GM18861 (cell line): ENCODE data around the gene SHISA6.

Experiments
- ATAC-seq: cut with Tn5 transposase; IDR thresholded peaks from one replicate; pipeline ENCODE4 v1.9.1; 2021; ENCODE audit not compliant: unreplicated experiment

SHISA6 gene

DNA sequence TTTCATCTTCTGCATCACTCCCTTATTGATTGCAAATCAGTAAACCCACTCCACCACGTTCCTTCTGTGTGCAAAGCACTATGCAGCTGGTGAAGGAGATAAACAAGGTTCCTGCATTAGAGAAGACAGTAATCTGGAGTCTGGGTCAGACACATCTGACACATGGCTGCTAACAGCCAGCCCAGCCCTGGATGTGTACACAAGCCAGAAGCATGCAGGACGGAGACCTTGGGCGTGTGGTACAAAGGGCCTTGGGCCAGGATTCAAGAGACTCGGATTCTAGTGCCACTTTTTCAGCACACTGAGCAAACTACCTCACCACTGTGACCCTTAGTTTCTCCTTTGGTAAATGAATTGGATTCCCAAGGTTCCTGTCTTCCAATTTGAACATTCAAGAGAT lies 270.7 kb downstream of the SHISA6 start:
- ATAC-seq = no peak

DNA sequence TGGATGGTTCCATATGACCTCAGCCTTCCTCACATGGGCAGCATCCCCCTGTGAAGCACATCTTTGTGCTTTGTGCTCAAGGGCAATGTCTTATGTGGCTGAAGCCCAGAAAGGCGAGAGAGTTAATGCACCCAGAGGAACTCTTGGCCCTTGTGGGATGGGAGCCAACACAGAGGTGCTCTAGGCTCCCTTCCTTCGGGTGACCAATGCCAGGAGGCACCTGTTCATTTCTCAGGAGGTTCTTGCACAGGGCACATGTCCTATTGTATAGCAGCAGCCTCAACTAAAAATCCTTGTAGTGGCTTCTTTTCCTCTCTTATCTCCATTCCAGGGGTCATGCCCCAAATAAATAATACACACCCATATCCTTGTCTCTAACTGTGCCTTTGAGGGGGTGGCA lies 273.6 kb downstream of the SHISA6 start:
- no peak for ATAC-seq

DNA sequence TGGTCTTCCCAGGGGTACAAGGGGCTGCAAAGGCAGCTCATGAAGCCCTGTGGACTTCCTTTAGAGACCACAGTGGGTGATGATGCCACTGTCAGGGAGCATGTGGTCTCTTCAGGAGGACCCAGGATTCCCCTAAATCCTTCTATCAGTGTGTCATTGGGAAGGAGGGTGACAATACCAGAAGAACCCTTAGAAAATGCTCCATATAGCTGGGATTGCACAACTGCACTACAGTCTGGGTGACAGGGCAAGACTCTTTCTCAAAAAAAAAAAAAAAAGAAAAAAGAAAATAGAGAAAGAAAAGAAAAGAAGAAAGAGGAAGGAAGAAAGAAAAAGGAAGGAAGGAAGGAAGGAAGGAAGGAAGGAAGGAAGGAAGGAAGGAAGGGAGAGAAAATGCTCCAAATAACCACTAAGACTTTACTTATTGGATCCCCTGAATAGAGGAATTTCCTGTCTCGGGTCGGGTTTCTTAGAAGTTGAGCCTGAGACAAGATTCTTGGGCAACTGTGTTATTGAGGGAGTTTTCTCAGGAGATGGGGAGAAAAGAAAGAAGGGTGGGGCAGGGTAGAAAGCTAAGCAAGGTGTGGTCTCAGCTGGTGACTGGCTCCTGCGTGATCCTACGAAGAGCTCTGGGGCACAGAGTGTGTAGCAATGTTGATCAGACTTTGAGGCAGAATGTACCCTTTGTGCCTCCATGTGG lies 274.1 kb downstream of the SHISA6 start:
- ATAC-seq = no peak

DNA sequence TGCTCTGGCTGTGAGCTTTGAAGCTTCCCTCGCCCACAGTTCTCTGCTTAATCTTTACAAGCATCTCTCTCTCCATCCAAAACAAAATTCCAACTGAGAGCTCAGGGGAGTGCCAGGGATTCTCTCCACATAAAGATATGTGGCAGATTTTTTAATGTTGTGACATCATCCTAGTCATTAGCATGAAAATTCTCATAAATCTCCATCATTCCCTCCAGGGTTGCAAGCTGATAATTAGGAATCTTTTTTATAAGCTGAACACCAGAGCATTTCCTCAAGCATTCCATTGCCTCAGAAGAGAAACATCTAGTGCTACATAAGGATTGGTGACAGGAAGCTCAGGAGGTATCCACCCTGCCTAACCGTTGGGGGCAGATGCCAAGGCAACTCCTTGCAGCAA lies 274.9 kb downstream of the SHISA6 start:
- no peak for ATAC-seq

DNA sequence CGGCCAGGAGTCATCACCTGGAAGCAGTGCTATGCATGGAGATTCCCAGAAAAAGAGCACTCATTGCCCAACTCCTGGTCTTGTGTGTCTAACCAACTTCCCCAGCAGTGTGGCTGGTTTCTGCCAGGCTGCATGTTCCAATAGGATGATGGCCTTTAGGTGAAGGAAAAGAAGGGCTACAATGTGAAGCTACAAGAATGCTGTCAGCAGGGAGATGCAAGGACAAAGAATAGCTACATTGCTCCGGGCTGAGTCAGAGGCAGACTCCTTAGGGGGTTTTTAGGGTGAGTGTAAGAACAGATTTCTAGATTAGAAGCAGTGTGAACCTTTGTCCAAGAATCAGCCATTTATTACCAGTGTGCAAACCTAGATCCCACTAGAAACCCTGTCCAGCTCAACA lies 294.2 kb downstream of the SHISA6 start:
- ATAC-seq = no peak

DNA sequence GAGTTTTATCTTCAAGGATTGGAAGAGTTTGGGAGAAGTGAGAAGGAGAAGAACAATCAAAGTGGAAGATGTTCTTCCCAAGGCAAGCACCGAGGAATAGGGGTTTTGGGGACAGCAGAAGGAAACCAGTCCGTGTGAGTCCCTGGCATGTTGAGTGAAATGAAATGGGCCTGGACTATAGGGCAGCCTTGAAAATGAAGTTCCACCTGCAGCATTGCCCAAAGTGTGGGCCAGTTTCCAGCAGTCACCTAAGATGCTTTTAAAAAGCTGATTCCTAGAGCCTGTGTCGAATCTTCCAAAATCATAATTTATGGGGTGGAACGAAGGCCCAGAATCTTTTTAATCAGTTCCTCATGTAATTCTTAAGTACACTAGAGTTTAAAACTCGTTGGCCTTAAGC lies 297.4 kb downstream of the SHISA6 start:
- no peak for ATAC-seq

DNA sequence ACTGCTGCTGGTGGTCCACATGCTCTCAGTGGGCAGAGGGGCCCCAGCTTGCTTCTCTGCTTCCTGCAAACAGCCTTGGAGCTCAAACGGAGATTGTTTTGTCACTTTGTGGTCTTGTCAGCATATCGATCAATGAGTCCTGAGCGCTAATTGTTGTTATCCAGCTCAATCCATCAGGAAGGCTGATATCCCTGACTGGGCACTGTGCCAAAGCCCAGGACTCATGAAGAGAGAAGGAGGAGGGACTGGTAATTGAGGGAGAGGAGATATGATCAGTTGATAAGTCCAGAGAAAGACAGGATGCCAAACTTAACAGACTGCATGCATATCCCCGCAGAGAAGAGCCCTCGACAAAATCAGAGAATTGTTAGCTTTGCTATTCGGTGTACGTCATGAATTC lies 298.6 kb downstream of the SHISA6 start:
- ATAC-seq = no peak

DNA sequence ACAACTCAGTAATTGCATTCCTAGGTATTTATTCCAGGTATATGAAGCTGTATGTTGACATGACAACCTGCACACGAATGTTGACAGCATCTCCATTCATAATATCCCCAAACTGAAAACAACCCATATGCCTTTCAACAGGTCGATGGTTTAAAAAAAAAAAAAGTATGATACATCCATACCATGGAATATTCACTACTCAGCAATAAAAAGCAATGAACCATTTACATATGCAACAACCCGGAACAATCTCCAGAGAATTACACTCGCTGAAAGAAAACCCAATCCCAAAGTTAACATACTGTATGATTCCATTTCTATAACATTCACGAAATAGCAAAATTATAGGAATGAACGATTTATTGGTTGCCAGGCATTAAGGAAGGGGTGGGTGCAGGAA lies 304.0 kb downstream of the SHISA6 start:
- ATAC-seq = no peak

DNA sequence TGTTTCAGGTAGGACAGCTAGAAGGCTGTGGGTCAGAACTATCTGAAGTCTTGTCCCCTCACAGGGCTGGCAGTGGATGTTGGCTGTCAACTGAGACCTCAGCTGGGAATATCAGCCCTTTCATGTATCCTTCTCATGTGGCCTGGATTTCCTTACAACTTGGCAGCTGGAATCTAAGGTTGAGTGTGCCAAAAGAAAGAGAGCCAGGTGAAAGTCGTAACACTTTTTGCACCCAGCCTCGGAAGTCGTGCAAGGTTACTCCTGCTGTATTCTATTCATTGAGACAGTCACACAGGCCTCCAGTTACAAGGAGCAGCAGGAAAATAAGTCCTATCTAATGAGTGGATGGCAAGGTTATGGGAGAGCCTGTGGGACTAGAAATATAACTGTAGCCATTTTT lies 304.7 kb downstream of the SHISA6 start:
- ATAC-seq = no peak

DNA sequence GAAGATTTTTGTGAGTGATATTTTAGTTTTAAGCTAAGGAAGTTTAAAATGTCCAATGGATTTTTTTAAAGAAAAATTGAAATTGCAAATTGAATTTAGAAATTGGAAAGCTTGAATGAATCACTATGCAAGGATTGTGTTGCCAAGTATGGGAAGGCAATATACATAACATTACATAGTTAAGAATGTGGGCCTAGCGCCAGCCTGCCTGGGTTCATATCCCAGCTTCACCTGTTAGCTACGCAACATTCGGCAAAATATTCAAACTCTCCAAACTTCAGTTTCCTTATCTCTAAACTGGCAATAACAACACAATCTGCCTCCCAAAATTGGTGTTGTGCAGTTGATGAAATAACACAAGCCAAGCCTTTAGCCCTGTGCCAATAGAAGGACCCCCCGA lies 306.8 kb downstream of the SHISA6 start:
- ATAC-seq = no peak

DNA sequence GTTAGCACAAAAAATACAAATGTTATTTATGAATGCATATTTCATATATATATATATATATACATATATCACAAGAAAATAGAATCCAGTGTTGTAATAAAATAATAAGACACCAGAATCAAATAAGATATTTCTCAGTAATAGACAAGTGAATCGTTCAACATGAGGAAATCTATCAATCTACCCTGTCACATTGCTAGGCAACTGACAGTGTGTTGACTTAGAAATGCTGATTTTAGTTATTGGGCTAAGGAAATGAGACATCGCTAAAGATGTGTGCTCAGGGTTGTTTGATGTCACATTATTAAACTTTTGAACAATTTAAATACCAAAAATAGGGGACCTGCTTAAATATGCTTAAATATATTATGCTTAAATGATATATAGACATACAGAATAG lies 307.4 kb downstream of the SHISA6 start:
- no peak for ATAC-seq

DNA sequence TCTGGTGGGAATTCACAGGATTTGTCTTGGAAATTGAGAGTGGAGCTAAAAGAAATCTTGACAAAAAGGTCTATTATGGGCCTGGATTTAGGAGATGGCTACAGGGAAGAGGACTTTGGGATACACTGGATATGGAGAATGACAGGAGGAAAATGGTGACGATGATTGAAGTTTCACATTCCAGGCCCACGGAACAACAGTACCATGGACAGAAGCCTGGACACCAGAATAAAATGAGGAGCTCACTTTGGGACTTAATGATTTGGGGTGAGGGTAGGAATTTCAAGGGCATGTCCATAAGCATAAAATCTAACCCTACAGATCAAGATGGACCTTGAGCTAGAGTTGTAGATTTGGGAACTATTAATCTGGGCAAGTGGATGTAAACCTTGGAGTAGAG lies 309.4 kb downstream of the SHISA6 start:
- no peak for ATAC-seq

DNA sequence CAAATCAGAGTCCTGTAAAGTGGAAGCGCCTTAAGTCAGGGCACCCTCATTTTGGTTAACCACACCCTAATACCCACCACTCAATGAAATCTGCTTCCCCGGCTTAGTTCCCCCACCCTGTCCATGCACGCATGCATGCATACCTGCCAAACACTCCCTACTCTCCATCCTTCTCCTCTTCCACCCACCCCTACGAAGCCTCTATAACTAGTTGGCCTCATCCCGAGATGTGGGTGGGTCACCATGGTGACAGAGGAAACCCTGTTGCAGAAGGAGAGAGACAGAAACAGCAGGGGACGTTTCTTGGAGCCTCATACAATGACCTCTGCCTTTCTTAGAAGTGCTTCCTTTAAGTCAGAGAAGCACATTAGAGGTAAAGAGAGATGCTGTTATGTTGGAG lies 310.4 kb downstream of the SHISA6 start:
- no peak for ATAC-seq

DNA sequence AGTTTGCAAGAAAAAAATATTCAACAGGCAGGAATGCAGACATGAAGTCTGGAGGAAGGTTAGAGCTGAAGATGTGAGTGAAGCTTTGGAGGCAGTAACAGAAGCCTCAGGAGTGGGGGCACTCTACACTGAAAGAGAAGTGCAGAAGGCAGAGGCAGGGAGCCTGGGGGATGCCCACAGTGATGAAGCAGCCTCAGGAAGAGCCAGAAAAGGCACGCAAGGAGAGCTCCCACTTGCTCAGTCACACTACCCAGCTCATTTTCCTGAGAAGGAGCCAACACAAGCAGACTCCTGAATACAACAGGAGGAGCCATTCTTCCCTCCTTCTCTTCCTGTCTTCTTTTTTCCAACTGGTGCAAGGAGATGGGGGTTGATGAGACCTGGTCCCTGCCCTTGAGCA lies 312.1 kb downstream of the SHISA6 start:
- ATAC-seq = no peak

DNA sequence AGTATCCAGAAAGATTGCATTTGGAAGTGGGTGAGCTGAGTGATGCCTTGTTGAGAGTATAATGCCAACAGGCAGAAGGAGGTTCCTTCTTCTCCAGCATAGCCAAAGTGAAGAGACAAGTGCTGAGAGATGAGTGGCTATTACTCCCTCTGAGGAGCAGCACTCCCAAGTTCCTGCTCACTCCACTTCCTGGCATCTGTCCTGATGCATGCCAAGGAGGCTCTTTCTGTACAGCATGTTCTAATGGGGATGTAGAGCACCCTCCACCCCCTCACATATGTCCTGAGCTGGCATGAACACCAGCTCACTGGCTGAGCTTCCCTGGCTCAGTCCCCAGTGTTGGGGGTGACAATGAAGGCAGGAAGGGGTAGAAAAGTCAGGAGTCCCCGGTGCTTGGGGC lies 313.0 kb downstream of the SHISA6 start:
- no peak for ATAC-seq

DNA sequence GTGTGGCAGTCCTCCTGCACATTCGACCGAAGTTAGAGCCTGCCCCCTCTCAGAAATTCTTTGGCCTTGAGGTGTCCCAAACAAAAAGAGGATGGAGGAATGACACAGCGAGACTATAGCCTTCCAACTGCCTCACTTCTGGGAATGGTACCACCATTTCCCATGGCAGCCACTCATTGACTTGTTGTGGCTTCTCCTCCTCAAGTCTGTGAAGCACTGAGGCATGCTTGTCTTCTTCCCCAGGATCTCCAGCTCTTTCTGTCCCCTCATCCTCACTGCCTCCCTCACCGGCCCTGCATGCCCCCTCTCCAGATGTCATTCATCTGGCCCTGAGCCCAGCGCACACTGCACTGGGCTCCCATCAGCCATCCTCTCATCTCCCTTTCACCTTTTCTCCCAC lies 313.5 kb downstream of the SHISA6 start:
- ATAC-seq = no peak

DNA sequence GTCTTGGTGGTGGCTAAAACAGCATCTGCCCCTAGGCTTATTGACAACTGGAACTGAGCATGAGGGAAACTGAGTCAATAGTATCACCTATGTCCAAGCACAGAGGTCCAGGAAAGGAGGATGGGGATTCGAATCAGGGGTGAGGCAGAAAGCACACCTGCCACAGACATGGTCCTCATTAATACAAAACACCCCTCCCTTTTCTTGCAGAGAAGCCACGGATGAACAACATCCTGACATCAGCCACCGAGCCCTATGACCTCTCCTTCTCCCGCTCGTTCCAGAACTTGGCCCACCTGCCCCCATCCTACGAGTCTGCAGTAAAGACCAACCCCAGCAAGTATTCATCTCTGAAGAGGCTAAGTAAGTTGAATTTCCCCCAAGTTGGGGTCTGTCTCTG lies 314.5 kb downstream of the SHISA6 start:
- ATAC-seq = no peak

DNA sequence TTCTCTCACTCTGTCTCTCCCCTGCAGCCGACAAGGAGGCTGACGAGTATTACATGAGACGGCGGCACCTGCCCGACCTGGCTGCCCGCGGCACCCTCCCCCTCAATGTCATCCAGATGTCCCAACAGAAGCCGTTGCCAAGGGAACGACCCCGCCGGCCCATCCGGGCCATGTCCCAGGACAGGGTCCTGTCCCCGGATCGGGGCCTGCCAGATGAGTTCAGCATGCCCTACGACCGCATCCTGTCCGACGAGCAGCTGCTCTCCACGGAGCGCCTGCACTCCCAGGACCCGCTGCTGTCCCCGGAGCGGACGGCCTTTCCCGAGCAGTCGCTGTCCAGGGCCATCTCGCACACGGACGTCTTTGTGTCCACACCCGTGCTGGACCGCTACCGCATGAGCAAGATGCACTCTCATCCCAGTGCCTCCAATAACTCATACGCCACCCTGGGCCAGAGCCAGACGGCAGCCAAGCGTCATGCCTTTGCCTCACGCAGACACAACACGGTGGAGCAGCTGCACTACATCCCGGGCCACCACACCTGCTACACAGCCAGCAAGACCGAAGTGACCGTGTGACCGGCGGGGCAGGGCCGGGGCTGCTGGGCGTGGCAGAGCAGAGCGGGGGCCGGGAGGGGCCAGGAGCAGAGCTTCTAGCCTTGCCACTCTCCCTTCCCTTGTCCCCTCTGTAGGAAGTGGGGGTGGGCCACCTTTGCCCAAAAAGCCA lies 316.9 kb downstream of the SHISA6 start:
- ATAC-seq = no peak

DNA sequence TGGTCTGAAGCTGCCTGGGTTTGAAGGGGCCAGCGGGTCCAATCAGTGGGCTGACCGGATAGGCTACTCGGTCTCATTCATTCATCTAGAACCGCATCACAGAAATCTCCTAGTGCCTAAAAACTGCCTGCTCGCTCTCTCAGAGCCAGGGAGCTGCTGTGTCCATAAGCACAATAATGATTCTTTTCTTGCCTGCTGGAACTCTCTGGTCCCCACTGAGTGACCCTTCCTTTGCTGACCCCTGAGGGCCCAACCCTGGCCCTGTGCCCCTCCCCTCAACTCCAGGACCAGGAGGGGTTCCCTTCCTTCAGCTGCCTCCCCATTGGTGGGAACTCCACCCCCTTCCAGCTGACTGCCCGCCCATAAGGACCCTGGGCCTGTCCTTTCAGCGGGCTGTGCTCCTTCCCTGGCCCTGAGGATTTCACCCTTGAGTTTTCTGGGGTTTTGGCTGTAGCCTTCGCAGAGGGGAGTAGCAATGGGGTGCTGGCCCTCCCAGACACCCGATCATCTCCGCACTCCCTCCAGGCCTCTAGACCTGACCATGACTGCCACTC lies 317.7 kb downstream of the SHISA6 start:
- no peak for ATAC-seq

DNA sequence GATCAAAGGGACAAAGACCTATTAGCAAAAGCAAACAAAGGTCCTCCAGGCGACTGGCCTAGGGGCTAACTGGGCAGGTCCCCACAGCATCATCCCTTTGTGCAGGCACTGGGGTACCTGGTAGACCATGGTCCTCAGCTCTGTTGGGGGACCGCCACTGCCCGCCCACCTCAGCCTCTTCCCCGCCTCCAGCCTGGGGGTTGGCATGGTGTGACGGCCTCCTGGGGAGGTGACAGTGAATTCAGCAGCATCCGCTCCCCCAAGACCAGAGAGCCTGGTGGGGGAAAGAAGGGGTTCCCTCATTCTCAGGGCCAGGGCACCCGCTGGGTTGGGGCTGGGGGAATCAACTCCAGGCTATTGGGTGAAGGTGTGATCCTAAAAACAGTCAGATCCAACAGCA lies 318.6 kb downstream of the SHISA6 start:
- ATAC-seq = no peak

DNA sequence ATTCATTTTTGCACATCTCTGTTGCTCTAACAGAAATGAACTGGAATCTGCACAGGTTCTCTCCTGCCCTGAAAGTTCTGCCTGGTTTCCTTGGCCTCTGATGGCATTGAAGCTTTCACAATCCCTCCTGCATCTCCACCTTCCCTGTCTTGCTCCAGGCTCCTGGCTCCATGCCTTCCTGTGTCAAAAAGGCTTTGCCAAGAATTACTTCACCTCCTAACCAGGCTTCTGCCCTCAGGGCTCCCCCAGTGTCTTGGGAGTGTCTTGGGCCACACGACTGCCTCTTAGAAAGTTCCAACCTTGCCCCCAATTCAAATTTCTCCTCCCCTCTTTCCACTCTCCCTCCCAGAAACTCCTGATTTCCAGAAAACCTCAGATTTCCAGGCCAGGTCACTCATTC lies 320.3 kb downstream of the SHISA6 start:
- ATAC-seq = no peak

DNA sequence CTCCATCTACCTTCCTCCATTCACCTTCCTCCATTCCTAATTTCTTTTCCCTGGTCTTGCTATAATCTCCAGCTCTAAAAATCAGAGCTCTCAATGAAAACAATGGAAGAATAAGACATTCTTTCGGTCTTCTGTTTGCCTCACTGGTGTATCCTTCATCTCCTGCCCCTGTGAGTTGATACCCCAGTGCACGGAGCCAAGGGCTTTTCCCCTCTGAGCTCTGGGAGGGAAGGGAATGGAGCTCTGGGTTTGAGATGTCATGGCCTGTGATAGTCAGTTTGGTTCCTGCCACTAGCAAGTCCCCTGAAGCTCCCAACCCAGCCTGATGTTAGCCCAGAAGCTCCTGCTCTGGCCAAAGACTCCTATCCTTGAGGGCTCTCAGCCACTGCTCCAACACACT lies 320.7 kb downstream of the SHISA6 start:
- ATAC-seq = no peak
